ENCODE measurements around the gene KAT8. TPM values are rescaled to one million over a fixed set of nuclear protein-coding genes. Genes with fewer than 3 reads are reported as not detected.
A peak's percentile ranks its signal among the peaks of the same experiment; 100 is the strongest.
"Not testable (repeated sequence)": the region's sequence is repeated elsewhere in the genome, so short reads cannot be mapped to it uniquely, and the experiment has no call there.

Gene KAT8
- total RNA-seq, 4 donors from 2014 or later, result 63.0 to 101 (median 77.8) TPM

DNA sequence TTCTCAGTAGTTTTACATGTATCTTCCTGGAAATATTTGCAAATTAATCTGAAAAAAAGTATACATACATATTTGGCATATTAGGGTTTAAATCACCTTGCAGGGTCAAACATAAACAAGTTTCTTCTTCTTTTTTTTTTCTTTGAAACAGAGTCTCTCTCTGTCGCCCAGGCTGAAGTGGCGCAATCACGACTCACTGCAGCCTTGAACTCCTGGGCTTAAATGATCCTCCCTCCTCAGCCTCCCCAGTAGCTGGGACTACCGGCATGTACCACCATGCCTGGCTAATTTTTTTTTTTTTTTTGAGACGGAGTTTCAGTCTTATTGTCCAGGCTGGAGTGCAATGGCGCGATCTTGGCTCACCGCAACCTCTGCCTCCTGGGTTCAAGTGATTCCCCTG, 49.9 kb downstream of the KAT8 start:
- Histone ChIP-seq H3K27ac (no peak overlapping the region), H3K4me3 (no peak overlapping the region), H3K27me3 (no peaks in the 10 kb centered on the region), H3K36me3 (no peaks in the 10 kb centered on the region), H3K4me1 (no peaks in the 10 kb centered on the region), H3K9me3 (no peaks in the 10 kb centered on the region)
- no peak for DNase-seq
- intact Hi-C loops (cut with DNase I; ENCODE audit: low total_unique reads), result no loop called here
- no peak for TF ChIP-seq POLR2A (IDR thresholded peaks at IDR 0.05)
- TF ChIP-seq, protein P1, sequence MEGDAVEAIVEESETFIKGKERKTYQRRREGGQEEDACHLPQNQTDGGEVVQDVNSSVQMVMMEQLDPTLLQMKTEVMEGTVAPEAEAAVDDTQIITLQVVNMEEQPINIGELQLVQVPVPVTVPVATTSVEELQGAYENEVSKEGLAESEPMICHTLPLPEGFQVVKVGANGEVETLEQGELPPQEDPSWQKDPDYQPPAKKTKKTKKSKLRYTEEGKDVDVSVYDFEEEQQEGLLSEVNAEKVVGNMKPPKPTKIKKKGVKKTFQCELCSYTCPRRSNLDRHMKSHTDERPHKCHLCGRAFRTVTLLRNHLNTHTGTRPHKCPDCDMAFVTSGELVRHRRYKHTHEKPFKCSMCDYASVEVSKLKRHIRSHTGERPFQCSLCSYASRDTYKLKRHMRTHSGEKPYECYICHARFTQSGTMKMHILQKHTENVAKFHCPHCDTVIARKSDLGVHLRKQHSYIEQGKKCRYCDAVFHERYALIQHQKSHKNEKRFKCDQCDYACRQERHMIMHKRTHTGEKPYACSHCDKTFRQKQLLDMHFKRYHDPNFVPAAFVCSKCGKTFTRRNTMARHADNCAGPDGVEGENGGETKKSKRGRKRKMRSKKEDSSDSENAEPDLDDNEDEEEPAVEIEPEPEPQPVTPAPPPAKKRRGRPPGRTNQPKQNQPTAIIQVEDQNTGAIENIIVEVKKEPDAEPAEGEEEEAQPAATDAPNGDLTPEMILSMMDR (IDR thresholded peaks at IDR 0.05), result no peak

DNA sequence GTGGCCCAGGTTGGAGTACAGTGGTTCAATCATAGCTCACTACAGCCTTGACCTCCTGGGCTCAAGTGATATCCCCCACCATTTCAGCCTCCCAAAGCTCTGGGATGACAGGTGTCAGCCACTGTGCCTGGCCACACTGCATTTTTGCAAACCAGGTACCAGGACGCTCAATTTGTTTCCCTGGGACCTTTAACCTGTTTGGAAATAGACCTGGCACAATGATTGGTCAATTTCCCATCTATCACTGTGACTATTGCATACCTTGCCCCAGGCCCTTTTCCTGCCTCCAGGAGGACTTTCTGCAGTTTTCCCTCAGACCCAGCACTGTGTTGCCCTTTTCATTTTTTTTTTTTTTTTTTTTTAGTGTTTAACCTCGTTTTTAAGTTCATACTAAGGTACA, 51.4 kb downstream of the KAT8 start:
- no peak for TF ChIP-seq POLR2A (IDR thresholded peaks at IDR 0.05)
- TF ChIP-seq, protein P1 (IDR thresholded peaks at IDR 0.05), result no peak
- Histone ChIP-seq H3K27me3 (no peaks in the 10 kb centered on the region), H3K27ac (no peak overlapping the region), H3K36me3 (no peaks in the 10 kb centered on the region), H3K9me3 (no peaks in the 10 kb centered on the region), H3K4me1 (no peaks in the 10 kb centered on the region), H3K4me3 (no peak overlapping the region)
- DNase-seq, result no peak
- intact Hi-C loops (cut with DNase I; ENCODE audit: low total_unique reads), result no loop called here

DNA sequence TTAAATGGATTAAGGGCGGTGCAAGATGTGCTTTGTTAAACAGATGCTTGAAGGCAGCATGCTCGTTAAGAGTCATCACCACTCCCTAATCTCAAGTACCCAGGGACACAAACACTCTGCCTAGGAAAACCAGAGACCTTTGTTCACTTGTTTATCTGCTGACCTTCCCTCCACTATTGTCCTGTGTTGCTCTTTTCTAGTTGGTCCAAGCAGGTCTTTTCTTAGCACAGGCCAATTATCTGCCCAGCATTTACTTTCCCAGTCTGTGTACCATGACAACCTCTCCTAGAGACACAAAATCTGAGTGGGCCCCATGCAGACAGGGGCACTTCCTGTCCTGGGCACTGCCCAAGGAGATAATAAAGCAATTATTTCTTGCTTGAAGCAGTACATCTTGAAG, 52.6 kb downstream of the KAT8 start:
- H3K27ac ChIP-seq; H3K4me1 ChIP-seq; intact Hi-C loops (cut with DNase I; ENCODE audit: low total_unique reads): not testable (repeated sequence)

DNA sequence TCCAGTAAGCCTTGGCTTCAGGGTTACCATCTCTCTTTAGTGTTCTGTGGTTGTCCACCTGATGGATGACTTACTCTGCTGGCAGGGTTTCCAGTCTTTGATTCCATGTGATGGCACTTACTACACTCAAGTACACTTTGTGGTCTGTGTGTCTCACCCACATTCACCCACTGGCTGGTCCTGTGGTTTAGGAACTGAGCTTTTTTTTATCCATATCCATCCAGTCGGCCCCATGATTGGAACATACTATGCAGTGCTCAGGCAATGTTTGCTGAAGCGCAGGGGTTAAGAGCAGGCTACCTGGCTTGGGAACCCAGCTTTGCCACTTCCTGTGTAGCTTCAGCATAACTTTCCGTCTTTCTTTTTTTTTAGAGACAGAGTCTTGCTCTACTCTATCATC, 59.7 kb downstream of the KAT8 start:
- peaks cover 0 to 5% of the 10 kb centered on the region in 2 donors for H3K4me1 ChIP-seq
- no peak for DNase-seq
- no peak overlapping the region for H3K4me3 ChIP-seq
- H3K27ac ChIP-seq, result no peak overlapping the region
- no peaks in the 10 kb centered on the region for H3K27me3 ChIP-seq
- intact Hi-C loops (cut with DNase I; ENCODE audit: low total_unique reads), result no loop called here
- TF ChIP-seq, protein P1 (IDR thresholded peaks at IDR 0.05), result no peak
- no peak for TF ChIP-seq POLR2A (IDR thresholded peaks at IDR 0.05)
- H3K36me3 ChIP-seq, result no peaks in the 10 kb centered on the region
- no peaks in the 10 kb centered on the region for H3K9me3 ChIP-seq

More for the DNA sequence above, 52.6 kb downstream of the KAT8 start:
- H3K9me3 ChIP-seq, H3K27me3 ChIP-seq, H3K4me3 ChIP-seq, H3K36me3 ChIP-seq, DNase-seq: not testable (repeated sequence)

DNA sequence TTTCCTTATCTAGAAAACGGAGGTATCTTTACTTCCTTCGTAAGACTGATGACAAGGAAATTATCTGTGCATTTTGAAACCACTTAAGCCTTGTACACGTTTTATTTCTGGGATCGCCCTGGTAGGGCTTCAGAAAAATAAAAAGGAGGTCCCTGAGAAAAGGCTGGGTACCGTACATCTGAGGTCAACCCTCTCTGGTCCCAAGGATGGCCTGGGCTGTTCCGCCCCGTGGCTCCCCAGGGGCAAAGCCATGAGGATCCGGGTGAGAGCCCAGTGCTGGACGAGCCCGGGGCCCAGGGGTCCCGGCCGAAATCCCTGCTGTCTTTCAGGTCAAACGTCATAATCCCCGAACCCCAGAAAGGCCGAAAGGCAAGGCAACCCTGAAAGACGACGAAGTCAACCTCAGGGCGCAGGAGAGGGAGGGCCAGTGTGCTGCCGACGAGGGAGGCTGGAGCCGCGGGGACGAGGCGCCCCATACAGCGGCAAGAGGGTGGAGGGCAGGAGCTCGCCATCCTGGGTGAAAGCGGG, 61.8 kb downstream of the KAT8 start:
- no peaks in the 10 kb centered on the region for H3K9me3 ChIP-seq
- TF ChIP-seq POLR2A (IDR thresholded peaks at IDR 0.05), result peak in 1 of 2 donors; percentile 25
- TF ChIP-seq, protein P1 (IDR thresholded peaks at IDR 0.05), result no peak
- no peak for DNase-seq
- H3K27ac ChIP-seq, result peak overlapping the region; percentile 94 to 99
- intact Hi-C loops (cut with DNase I; ENCODE audit: low total_unique reads), result no loop called here
- no peaks in the 10 kb centered on the region for H3K27me3 ChIP-seq
- peaks cover 10 to 13% of the 10 kb centered on the region in 2 donors for H3K4me1 ChIP-seq
- H3K36me3 ChIP-seq, result no peaks in the 10 kb centered on the region
- peak overlapping the region; percentile 78 to 95 for H3K4me3 ChIP-seq

Measured in uterus (tissue), 4 donors.